ENCODE results near the gene TBX21.

Gene TBX21

DNA sequence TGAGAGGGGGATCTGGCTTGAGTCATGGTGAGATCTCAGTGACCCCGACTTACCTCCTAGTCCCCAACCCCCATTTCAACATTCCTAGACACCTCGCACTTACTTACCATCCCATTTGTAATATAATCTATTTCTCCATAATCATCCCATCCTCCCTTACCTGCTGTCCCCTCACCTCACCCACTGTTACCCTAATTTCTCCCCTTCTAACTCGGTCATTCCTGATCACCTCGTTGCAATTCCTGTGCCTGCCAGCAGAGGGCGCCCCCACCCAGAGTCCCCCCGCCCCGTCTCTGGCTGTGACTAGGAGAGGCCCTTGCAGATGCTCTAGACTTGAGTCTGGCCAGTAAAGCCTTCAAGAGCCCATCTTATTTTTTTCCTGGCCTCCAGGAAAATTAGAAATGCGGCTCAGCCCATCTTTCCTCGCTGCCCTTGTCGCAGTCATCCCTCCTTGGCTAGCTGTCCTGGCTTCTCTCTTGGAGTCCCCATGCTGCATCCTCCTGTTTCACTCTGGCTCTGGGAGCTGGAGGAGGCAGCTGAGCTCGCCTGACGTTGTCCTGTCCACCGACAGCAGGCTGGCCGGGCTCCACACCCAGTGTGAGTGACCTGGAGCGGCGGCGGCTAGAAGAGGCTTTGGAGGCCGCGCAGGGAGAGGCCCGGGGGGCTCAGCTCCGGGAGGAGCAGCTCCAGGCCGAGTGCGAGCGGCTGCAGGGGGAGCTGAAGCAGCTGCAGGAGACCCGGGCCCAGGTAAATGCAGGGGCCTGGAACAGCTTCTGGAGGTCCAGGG, 34.1 kb upstream of the TBX21 start:
- peak; percentile 35 to 82 for DNase-seq

GRCh38 chr17:47699536-47699840, 33.5 kb upstream of the TBX21 start:
- DNase-seq, result no peak

DNA sequence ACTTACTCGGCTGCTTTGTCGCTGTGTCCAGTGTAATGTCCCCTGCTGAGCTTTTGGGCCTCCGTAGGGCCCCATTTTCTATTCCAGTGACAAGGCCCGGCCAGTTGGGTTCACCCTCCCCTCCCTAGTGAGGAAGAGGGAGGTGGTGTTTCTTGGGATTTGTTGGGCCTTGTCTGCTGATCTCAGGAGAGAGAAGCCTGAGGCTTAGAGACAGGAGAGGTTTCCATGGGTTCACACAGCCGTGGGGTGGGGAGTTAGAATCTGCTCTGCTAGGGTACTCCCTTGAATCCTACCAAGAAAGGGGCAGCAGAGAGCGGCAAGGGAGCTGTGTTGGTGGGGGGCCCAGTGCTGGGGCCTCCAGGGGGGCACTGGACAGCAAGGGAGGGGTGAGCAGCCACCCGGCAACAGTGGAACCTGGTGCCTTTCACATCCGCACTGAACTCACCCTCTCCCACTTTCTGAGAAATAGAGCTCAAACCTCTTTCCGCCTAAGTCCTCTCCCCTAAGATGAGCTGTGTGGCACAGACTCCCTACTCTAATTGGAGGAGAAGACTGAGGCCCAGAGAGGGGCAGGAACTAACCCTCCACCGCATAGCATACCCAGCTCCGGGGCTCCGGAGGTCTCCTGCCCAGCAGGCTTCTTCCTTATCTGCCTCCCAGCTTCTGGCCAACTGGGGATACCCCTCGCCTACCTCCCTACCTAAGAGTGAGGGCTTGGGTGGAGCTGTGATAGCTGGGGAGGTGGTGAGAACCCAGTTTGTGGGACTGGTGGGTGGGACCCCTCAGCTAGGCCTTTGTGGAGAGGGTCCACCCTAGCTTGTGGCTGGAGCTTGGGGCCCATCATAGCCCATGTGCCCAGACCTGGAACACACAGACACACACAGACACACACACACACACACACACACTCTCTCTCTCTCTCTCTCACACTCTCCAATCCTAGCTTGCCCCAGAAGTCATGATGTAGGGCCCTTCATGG, 32.3 kb upstream of the TBX21 start:
- no peak for DNase-seq

- no peak for DNase-seq
Measured at GRCh38 chr17:47701608-47702007, 31.4 kb upstream of the TBX21 start.

- DNase-seq, result no peak
Measured at GRCh38 chr17:47702391-47702995, 30.5 kb upstream of the TBX21 start.

DNA sequence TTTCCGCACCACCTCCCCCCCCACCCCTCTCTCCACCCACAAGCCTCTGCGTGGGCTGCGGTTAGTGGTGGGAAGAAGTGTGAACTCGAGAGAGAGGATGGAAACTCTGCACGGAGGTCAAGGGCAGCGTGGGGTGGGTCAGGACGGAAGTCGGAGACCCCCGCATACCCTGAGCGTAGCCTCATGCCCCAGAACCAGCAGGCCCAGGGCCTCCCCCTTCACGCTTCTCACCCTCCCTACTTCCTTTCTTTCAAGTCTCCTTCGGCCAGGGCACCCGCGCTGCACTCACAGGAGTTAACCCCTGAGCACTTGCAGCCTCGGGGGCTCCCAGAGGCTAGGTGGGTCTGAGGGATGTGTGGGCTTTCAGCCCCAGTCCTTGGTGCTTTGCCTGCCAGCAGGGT, 29.8 kb upstream of the TBX21 start:
- DNase-seq, result no peak

GRCh38 chr17:47703671-47704070, 29.4 kb upstream of the TBX21 start:
- DNase-seq, result no peak

- no peak for DNase-seq
Measured at GRCh38 chr17:47704116-47704515, 28.9 kb upstream of the TBX21 start.

DNA sequence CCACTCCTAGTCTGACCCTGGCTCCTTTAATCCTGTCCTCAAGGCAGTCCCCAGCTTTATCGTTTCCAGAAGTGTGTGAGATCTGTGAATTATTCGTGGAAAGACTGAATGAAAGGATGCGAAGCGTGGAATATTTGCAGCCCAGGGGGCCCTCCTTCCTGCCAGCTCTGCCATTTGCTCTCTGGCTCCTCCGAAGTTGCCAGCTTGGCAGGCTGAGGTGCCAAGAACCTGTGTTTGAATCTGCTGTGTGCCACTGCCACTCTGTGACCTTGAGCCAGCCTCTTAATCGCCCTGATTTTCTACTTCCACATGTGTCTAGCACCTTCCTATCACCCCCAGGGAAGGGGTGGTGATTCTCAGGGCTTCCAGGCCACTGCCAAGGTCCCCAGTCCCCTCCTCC, 28.3 kb upstream of the TBX21 start:
- no peak for DNase-seq

DNA sequence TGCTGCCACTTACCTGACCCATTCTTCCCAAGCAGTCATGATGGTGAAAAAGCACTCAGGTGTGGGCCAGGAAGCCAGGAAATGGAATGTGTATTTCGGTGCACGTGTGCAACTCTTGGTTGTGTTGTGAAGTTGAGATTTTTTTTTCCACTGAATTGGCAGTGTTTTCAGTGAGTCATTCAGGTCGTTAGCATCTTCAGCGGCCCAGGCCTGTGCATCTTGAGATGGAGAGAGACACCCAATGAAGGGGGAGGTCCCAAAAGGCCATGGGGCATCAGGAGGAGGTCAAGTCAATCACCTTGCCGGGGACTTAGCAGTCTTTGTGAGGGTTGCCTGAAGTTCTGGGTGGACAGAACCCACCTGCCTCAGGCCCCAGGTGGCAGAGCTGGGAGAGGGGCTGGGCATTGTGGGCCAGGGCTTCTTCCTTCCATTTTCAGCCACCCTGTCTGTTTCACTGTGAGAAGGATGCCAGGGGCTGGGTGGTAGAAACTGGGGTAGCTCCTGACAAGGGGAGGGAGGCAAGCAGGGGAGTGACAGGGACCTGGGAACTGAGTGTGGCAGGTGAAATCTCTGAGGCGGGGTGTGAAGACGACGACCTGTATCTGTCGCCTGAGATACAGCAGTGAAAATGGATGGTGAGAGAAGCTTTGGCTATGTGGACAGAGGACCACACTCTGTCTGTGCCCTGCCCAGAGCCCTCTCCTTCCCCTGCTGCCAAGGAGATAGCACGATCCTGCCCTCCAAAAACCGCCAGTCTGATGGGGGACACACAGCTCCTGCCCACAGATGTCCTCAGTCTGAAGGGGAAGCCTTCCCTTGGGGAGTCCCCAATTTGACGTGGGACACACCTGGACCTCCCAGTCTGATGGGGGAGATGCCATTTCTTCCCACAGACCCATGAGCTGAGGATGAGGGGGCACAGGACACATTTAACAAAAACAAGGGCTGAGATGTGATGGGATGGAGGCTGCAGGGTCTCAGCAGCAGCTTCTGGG, 27.2 kb upstream of the TBX21 start:
- DNase-seq, result no peak

- DNase-seq, result no peak
Measured at GRCh38 chr17:47707056-47707804, 25.8 kb upstream of the TBX21 start.

GRCh38 chr17:47707884-47708283, 25.2 kb upstream of the TBX21 start:
- DNase-seq, result no peak

- no peak for DNase-seq
Measured at GRCh38 chr17:47708312-47708863, 24.6 kb upstream of the TBX21 start.

DNA sequence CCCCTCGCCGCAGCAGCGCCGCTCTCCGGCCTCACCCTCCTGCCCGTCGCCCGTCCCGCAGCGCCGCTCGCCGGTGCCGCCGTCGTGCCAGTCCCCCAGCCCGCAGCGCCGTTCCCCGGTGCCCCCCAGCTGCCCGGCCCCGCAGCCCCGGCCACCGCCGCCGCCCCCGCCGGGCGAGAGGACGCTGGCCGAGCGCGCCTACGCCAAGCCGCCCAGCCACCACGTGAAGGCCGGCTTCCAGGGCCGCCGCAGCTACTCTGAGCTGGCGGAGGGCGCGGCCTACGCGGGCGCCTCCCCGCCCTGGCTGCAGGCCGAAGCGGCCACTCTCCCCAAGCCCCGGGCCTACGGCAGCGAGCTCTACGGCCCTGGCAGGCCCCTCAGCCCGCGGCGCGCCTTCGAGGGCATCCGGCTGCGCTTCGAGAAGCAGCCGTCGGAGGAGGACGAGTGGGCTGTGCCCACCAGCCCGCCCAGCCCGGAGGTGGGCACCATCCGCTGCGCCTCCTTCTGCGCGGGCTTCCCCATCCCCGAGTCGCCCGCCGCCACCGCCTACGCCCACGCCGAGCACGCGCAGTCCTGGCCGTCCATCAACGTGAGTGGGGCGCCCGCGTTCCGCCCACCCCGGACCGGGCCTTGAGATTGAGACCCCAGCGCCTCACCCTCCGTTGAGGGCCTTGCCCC, 24.0 kb upstream of the TBX21 start:
- DNase-seq, result no peak

DNA sequence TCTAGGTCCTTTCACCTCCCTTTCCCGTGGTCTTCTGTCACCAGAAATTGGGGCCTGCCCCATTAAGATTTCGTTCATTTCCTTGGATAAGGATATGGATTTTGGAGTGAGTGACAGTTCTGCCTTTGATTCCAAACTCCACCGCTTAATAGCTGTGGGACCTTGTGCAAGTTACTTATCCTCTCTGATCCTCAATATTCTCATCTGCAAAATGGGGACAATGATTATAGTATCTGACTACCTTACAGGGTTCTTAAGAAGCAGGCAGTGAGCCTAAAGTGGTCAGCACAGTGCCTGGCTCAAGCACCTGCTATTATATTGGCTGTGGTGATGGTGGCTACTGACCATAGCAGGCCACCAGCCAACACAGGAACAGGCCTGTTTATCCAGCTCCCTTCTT, 23.4 kb upstream of the TBX21 start:
- DNase-seq, result no peak

DNA sequence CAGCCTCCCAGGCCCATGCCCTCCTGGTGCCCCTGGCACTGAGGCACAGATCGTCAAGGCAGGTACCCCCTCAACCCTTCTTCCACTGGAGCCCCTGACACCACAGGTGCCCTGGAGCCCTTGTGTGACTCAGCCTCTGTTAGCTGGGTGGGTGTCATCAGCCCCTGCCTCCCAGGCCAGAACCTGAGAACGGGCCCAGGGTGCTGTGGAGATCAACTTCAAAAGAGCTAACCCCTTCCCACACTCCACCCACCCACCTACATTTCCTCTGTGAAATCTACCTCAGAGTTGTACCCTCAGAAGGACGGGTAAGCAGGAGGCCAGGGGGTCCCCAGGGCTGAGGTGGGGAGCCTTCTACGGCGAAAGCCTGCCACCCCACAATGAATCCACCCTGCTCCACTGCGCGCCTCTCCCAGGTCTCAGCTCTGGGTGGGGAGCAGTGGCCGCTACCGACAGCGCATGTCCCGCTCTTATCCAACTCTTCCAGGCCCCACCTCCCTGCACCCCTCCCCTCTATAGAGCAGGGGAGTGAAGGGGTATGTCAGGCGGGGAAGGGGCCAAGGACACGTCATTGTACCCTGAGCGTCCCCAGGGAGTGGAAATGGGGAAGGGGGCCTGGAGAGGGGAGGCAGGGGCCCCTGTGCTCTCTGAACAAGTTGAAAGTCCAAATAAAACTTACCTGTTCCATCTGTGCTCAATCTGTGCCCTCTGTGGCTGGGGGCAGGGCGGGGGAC, 21.5 kb upstream of the TBX21 start:
- no peak for DNase-seq

DNA sequence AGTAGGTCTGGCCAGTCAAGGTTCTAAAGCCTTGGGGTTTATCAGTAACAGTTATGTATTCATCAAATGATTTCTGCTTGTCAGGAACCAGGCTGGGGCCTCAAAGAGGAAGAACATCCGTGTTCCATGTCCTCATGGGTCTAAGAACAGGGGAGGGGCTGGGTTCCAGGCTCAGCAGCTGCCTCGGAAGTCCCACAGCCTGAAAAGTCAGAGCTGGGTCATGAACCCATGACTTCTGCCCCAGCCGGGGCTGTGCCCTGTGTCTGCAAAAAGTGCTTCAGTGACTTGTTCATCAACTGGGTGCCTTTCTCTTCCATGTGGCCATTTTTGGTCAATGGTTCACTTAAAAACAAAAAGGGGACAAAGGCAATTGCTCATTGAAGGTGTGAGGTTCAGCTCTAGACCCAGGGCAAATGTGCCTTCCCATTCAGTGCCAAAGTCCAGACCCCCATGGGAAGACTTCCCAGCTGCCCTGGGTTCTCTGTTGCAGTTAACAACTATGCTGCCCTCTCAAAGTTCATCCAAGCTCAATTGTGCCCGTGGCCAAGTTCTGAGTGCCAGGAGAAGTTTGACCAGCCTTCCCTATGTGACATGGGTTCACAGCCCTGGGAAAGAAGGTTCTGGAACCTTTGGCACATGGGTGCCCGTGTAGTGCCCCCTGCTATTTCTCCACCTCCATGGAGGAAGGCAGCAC, 20.6 kb upstream of the TBX21 start:
- peak; percentile 39 to 53 for DNase-seq

DNA sequence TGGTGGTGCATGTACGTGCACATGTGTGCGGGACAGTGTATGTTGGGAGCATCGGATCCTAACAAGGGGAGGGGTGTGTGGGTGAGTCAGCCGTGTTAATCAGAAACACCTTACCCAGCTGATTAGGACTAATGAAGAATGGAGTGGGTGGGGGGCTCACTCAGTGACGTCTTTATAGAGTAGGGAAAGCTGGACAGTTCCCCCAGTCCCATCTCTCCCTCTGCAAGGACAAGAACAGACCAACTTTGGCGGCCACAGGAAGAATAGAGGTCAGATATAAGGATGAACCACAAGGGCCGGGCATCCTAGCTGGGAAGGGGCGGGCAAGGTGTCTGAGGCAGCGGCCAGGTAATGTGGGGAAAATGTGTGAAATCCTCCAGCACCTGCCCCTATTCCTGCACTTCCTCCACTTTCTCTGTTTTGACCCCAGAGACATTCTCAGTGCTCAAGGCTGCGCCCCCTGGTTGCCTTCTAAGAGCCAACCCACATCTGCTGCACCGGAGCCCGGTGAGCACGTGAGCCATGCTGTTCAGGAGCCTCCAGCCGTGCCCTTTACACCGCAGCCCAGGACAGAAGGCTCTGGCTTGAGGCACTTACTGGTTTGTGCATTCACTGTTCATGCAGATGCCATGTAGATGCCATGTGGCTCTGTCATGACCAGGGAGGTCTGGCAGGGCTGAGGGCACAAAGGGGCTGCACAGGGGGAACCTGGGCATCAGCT, 18.9 kb upstream of the TBX21 start:
- DNase-seq, result no peak

Measured in inflammatory macrophage treated with lipopolysaccharide for 1 hour (primary cell).